Karpas-422 (cell line): ENCODE data around the gene LTC4S. TPM values are rescaled to one million over a fixed set of nuclear protein-coding genes. Genes with fewer than 3 reads are reported as not detected.
"Not testable (repeated sequence)": the region's sequence is repeated elsewhere in the genome, so short reads cannot be mapped to it uniquely, and the experiment has no call there.

Source experiments
- DNase-seq: peaks from one replicate; pipeline ENCODE4 v3.0.0-alpha.2; 2015
- H2AFZ ChIP-seq: fragments of 200-600 bp; sonication (generic); 2 replicates; pipeline ENCODE4 v1.6.1; 2014; ENCODE audit warnings: antibody characterized with exemption, low read length, mixed read lengths
- H3K27ac ChIP-seq: fragments of 200-600 bp; sonication (generic); 2 replicates; pipeline ENCODE4 v1.5.1; 2014; ENCODE audit warnings: mild to moderate bottlenecking, low read length, moderate library complexity
- H3K27me3 ChIP-seq: fragments of 200-600 bp; sonication (generic); 2 replicates; pipeline ENCODE4 v1.6.1; 2014; ENCODE audit warnings: low read length, mixed read lengths
- H3K36me3 ChIP-seq: fragments of 200-600 bp; sonication (generic); 2 replicates; pipeline ENCODE4 v1.6.1; 2014; ENCODE audit warnings: low read length, mixed read lengths; ENCODE audit not compliant: insufficient read depth
- H3K4me1 ChIP-seq: fragments of 200-600 bp; sonication (generic); 2 replicates; pipeline ENCODE4 v1.6.1; 2014; ENCODE audit warnings: mild to moderate bottlenecking, low read length, mixed read lengths
- H3K4me2 ChIP-seq: fragments of 200-600 bp; sonication (generic); 2 replicates; pipeline ENCODE4 v1.6.1; 2014; ENCODE audit warnings: low read length, low read depth, mild to moderate bottlenecking; ENCODE audit not compliant: poor library complexity, severe bottlenecking
- H3K4me3 ChIP-seq: fragments of 200-600 bp; sonication (generic); 2 replicates; pipeline ENCODE4 v1.5.1; 2014; ENCODE audit warnings: mild to moderate bottlenecking, antibody characterized with exemption, low read length, mixed read lengths
- H3K79me2 ChIP-seq: fragments of 200-600 bp; sonication (generic); 2 replicates; pipeline ENCODE4 v1.6.1; 2014; ENCODE audit warnings: mild to moderate bottlenecking, low read length, mixed read lengths
- H3K9ac ChIP-seq: fragments of 200-600 bp; sonication (generic); 2 replicates; pipeline ENCODE4 v1.6.0; 2014; ENCODE audit warnings: low read length
- H3K9me2 ChIP-seq: fragments of 200-600 bp; sonication (generic), shearing (Covaris generic); replicated peaks from 2 replicates; pipeline ENCODE4 v1.6.0; 2014; ENCODE audit warnings: mild to moderate bottlenecking, low read length, moderate library complexity; ENCODE audit not compliant: insufficient read depth
- H3K9me3 ChIP-seq: fragments of 300-700, 200-600 bp; sonication (generic); 2 replicates; pipeline ENCODE4 v1.6.1; 2014; ENCODE audit warnings: low read length, mixed read lengths
- H4K20me1 ChIP-seq: fragments of 200-600 bp; sonication (generic); 2 replicates; pipeline ENCODE4 v1.6.1; 2014; ENCODE audit warnings: mild to moderate bottlenecking, antibody characterized with exemption, low read length, low read depth; ENCODE audit not compliant: insufficient read depth
- total RNA-seq: library from RNA; depleted of rRNA; stranded (reverse); fragments of >200 nt; shearing (Covaris generic); gene quantifications from 2 replicates; pipeline ENCODE4 v1.2.3, GENCODE V29; 2014; ENCODE audit warnings: low replicate concordance

Gene LTC4S
- total RNA-seq, 1 experiment from 2014 or later: not detected

- Histone ChIP-seq H3K27me3 (no peaks in the 10 kb centered on the region), H3K36me3 (peaks cover 24% of the 10 kb centered on the region; the same call in 1 of the 2 replicates), H3K4me2 (no peak overlapping the region), H3K9me2 (no peaks in the 10 kb centered on the region), H3K9ac (no peak overlapping the region), H3K9me3 (no peaks in the 10 kb centered on the region), H3K27ac (no peak overlapping the region), H3K4me3 (no peak overlapping the region), H3K4me1 (no peaks in the 10 kb centered on the region), H4K20me1 (no peaks in the 10 kb centered on the region), H2AFZ (no peak overlapping the region), H3K79me2 (no peaks in the 10 kb centered on the region)
- DNase-seq: no peak
Measured at GRCh38 chr5:179834120-179834519, 40.3 kb downstream of the LTC4S start.

- H3K4me3 ChIP-seq, H3K79me2 ChIP-seq, H3K27ac ChIP-seq, H3K9ac ChIP-seq, H3K9me2 ChIP-seq, DNase-seq, H3K9me3 ChIP-seq, H4K20me1 ChIP-seq, H3K4me2 ChIP-seq, H3K27me3 ChIP-seq, H2AFZ ChIP-seq, H3K4me1 ChIP-seq: not testable (repeated sequence)
- peaks cover 18% of the 10 kb centered on the region; the same call in 1 of the 2 replicates for H3K36me3 ChIP-seq
Measured at GRCh38 chr5:179834871-179835270, 41.1 kb downstream of the LTC4S start.

GRCh38 chr5:179836225-179837019, 42.6 kb downstream of the LTC4S start:
- Histone ChIP-seq H3K36me3 (peaks cover 18% of the 10 kb centered on the region; the same call in 1 of the 2 replicates), H3K9me2 (no peaks in the 10 kb centered on the region), H2AFZ (no peak overlapping the region), H3K4me2 (no peak overlapping the region), H3K9me3 (no peaks in the 10 kb centered on the region), H3K79me2 (no peaks in the 10 kb centered on the region), H4K20me1 (no peaks in the 10 kb centered on the region), H3K27ac (no peak overlapping the region), H3K27me3 (no peaks in the 10 kb centered on the region), H3K9ac (no peak overlapping the region), H3K4me3 (no peak overlapping the region), H3K4me1 (no peaks in the 10 kb centered on the region)
- DNase-seq: no peak

GRCh38 chr5:179837076-179838011, 43.6 kb downstream of the LTC4S start:
- Histone ChIP-seq H3K4me3 (no peak overlapping the region), H3K9ac (no peak overlapping the region), H2AFZ (no peak overlapping the region), H3K36me3 (peaks cover 18% of the 10 kb centered on the region; the same call in 1 of the 2 replicates), H3K4me1 (no peaks in the 10 kb centered on the region), H4K20me1 (no peaks in the 10 kb centered on the region), H3K9me2 (no peaks in the 10 kb centered on the region), H3K27ac (no peak overlapping the region), H3K9me3 (no peaks in the 10 kb centered on the region), H3K79me2 (no peaks in the 10 kb centered on the region), H3K4me2 (no peak overlapping the region), H3K27me3 (no peaks in the 10 kb centered on the region)
- DNase-seq: no peak

GRCh38 chr5:179839328-179840256, 45.8 kb downstream of the LTC4S start:
- Histone ChIP-seq H3K9me3 (no peaks in the 10 kb centered on the region), H3K36me3 (peaks cover 11% of the 10 kb centered on the region; the same call in 1 of the 2 replicates), H3K4me1 (no peaks in the 10 kb centered on the region), H3K27me3 (no peaks in the 10 kb centered on the region), H3K4me3 (no peak overlapping the region), H3K9me2 (no peaks in the 10 kb centered on the region), H4K20me1 (no peaks in the 10 kb centered on the region), H2AFZ (no peak overlapping the region), H3K9ac (no peak overlapping the region), H3K4me2 (no peak overlapping the region), H3K79me2 (no peaks in the 10 kb centered on the region), H3K27ac (no peak overlapping the region)
- no peak for DNase-seq

GRCh38 chr5:179840321-179840720, 46.5 kb downstream of the LTC4S start:
- Histone ChIP-seq H3K27me3 (no peaks in the 10 kb centered on the region), H3K36me3 (peaks cover 11% of the 10 kb centered on the region; the same call in 1 of the 2 replicates), H3K4me1 (no peaks in the 10 kb centered on the region), H2AFZ (no peak overlapping the region), H3K4me2 (no peak overlapping the region), H3K27ac (no peak overlapping the region), H3K4me3 (no peak overlapping the region), H3K9ac (no peak overlapping the region), H3K9me3 (no peaks in the 10 kb centered on the region), H3K79me2 (no peaks in the 10 kb centered on the region), H4K20me1 (no peaks in the 10 kb centered on the region), H3K9me2 (no peaks in the 10 kb centered on the region)
- no peak for DNase-seq

- Histone ChIP-seq H3K9me2 (no peaks in the 10 kb centered on the region), H3K9ac (no peak overlapping the region), H3K27ac (no peak overlapping the region), H3K4me1 (no peaks in the 10 kb centered on the region), H3K36me3 (peaks cover 12% of the 10 kb centered on the region), H3K79me2 (no peaks in the 10 kb centered on the region), H3K9me3 (no peaks in the 10 kb centered on the region), H3K4me2 (no peak overlapping the region), H2AFZ (no peak overlapping the region), H3K27me3 (no peaks in the 10 kb centered on the region), H3K4me3 (no peak overlapping the region), H4K20me1 (no peaks in the 10 kb centered on the region)
- DNase-seq: no peak
Measured at GRCh38 chr5:179840766-179841165, 47.0 kb downstream of the LTC4S start.
